Measurements from ENCODE around the gene UQCC2. TPM values are rescaled to one million over a fixed set of nuclear protein-coding genes. Genes with fewer than 3 reads are reported as not detected.

The UQCC2 gene
- total RNA-seq, 2 experiments from 2014 or later, result 64.9 to 85.3 TPM

DNA sequence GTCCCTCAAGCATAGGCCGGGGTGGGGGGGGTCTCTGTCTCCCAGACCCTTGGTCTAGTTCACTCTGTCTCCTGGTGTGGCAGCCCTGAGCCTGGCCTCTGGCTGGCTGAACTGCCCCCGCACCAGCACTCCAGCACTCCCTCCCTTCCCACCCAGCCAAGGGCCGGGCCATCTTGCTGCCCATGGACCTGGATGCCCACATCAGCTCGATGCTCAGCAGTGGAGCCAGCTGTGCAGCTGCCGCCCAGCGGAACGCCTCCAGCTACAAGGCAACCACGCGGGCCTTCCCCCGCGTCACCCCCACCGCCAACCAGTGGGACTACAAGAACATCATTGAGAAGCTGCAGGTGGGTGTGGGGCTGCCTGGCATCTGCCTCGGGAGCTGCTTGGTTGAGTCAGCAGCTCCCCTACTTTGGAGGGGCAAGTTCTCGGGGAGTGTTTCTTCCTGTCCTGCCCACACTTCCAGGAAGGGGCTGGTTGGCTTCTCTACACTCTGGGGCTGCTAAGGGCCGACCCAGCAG, 28.4 kb downstream of the UQCC2 start:
- Histone ChIP-seq H3K4me2 (ENCODE audit: low read length) (no peak overlapping the region), H3K36me3 (ENCODE audit: insufficient read depth, low read length) (peaks cover 97% of the 10 kb centered on the region), H3K4me3 (ENCODE audit: low read depth, low read length, poor library complexity, severe bottlenecking) (no peak overlapping the region), H2AFZ (ENCODE audit: low read length) (no peak overlapping the region), H3K79me2 (ENCODE audit: insufficient read depth, low read depth, low read length) (no peaks in the 10 kb centered on the region), H3K27ac (ENCODE audit: low read depth, low read length, poor library complexity, severe bottlenecking) (no peak overlapping the region), H3K9me3 (ENCODE audit: low read length) (no peaks in the 10 kb centered on the region), H3K9me2 (ENCODE audit: insufficient read depth, low read length) (no peaks in the 10 kb centered on the region), H4K20me1 (ENCODE audit: insufficient read depth, low read length) (no peaks in the 10 kb centered on the region), H3K4me1 (ENCODE audit: insufficient read depth, low read length, poor library complexity, severe bottlenecking) (no peaks in the 10 kb centered on the region)
- intact Hi-C loops (cut with micrococcal nuclease; ENCODE audit: unreplicated experiment), result no loop called here
- TF ChIP-seq, protein P1, sequence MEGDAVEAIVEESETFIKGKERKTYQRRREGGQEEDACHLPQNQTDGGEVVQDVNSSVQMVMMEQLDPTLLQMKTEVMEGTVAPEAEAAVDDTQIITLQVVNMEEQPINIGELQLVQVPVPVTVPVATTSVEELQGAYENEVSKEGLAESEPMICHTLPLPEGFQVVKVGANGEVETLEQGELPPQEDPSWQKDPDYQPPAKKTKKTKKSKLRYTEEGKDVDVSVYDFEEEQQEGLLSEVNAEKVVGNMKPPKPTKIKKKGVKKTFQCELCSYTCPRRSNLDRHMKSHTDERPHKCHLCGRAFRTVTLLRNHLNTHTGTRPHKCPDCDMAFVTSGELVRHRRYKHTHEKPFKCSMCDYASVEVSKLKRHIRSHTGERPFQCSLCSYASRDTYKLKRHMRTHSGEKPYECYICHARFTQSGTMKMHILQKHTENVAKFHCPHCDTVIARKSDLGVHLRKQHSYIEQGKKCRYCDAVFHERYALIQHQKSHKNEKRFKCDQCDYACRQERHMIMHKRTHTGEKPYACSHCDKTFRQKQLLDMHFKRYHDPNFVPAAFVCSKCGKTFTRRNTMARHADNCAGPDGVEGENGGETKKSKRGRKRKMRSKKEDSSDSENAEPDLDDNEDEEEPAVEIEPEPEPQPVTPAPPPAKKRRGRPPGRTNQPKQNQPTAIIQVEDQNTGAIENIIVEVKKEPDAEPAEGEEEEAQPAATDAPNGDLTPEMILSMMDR (conservative IDR thresholded peaks at IDR 0.05; ENCODE audit: low read length), result no peak
- TF ChIP-seq EZH2phosphoT487 (IDR thresholded peaks at IDR 0.05; ENCODE audit: borderline replicate concordance, low read depth, low read length), result no peak
- no peak for DNase-seq (ENCODE audit: low spot score)
- ChIA-PET POLR2A (interaction anchor here (0.6 to 0.7 kb wide), 2 partner anchors 46 to 128 kb away, joined by 4 to 6 read pairs; no protein-coding TSS in a partner anchor), CTCF (ENCODE audit: unreplicated experiment) (interaction anchor here (0.5 kb wide), 1 partner anchor 170 kb away, joined by 3 read pairs; no protein-coding TSS in a partner anchor)
- no TSS peak for BruUV-seq (replicated peaks)

DNA sequence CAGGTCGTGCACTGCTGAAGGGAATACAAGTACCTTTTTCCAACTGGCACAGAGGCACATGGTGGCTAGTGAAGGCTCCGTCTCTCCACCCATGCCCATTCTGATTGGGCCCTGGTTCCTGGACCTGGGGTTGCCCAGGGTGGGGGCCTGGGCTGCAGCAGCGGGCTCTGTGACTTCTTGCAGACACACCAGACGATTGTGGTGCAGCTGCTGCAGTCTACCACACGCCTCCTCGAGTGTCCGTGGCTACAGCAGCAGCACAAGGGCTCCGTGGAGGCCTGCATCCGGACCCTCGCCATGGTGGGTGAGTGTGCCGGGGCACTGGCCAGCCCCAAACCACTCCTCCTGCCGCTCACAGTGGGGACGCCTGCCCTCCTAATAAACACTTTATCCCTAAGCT, 29.2 kb downstream of the UQCC2 start:
- Histone ChIP-seq H3K36me3 (ENCODE audit: insufficient read depth, low read length) (peaks cover 97% of the 10 kb centered on the region), H2AFZ (ENCODE audit: low read length) (no peak overlapping the region), H3K4me2 (ENCODE audit: low read length) (no peak overlapping the region), H3K9me2 (ENCODE audit: insufficient read depth, low read length) (no peaks in the 10 kb centered on the region), H3K4me3 (ENCODE audit: low read depth, low read length, poor library complexity, severe bottlenecking) (no peak overlapping the region), H4K20me1 (ENCODE audit: insufficient read depth, low read length) (no peaks in the 10 kb centered on the region), H3K4me1 (ENCODE audit: insufficient read depth, low read length, poor library complexity, severe bottlenecking) (no peaks in the 10 kb centered on the region), H3K27ac (ENCODE audit: low read depth, low read length, poor library complexity, severe bottlenecking) (no peak overlapping the region), H3K79me2 (ENCODE audit: insufficient read depth, low read depth, low read length) (no peaks in the 10 kb centered on the region), H3K9me3 (ENCODE audit: low read length) (no peaks in the 10 kb centered on the region)
- no peak for DNase-seq (ENCODE audit: low spot score)
- intact Hi-C loops (cut with micrococcal nuclease; ENCODE audit: unreplicated experiment), result no loop called here
- BruUV-seq (replicated peaks), result no TSS peak
- ChIA-PET POLR2A (interaction anchor here (0.6 to 0.7 kb wide), 2 partner anchors 45 to 127 kb away, joined by 4 to 6 read pairs; no protein-coding TSS in a partner anchor), CTCF (ENCODE audit: unreplicated experiment) (no interaction called here)
- TF ChIP-seq, protein P1 (conservative IDR thresholded peaks at IDR 0.05; ENCODE audit: low read length), result no peak
- no peak for TF ChIP-seq EZH2phosphoT487 (IDR thresholded peaks at IDR 0.05; ENCODE audit: borderline replicate concordance, low read depth, low read length)

DNA sequence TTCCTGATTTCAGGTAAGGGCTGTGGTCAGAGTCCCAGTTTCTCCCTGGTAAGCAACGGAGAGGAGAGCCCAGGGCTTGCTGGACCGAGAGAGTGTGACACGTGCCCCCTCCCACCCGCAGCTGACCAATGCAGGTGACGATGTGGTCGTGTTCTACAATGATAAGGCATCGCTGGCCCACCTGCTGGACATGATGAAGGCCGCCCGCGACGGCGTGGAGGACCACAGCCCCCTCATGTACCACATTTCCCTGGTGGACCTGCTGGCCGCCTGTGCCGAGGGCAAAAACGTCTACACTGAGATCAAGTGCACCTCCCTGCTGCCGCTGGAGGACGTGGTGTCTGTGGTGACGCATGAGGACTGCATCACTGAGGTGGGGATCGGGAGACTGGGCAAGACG, 31.7 kb downstream of the UQCC2 start:
- intact Hi-C loops (cut with micrococcal nuclease; ENCODE audit: unreplicated experiment), result no loop called here
- TF ChIP-seq EZH2phosphoT487 (IDR thresholded peaks at IDR 0.05; ENCODE audit: borderline replicate concordance, low read depth, low read length), result no peak
- TF ChIP-seq, protein P1 (conservative IDR thresholded peaks at IDR 0.05; ENCODE audit: low read length), result no peak
- H3K4me1 ChIP-seq (ENCODE audit: insufficient read depth, low read length, poor library complexity, severe bottlenecking), result no peaks in the 10 kb centered on the region
- no peak overlapping the region for H3K27ac ChIP-seq (ENCODE audit: low read depth, low read length, poor library complexity, severe bottlenecking)
- POLR2A ChIA-PET, result no interaction called here
- no TSS peak for BruUV-seq (replicated peaks)
- H3K36me3 ChIP-seq (ENCODE audit: insufficient read depth, low read length), result peaks cover 97% of the 10 kb centered on the region
- no peak overlapping the region for H2AFZ ChIP-seq (ENCODE audit: low read length)
- H4K20me1 ChIP-seq (ENCODE audit: insufficient read depth, low read length), result no peaks in the 10 kb centered on the region
- H3K4me2 ChIP-seq (ENCODE audit: low read length), result no peak overlapping the region
- CTCF ChIA-PET (ENCODE audit: unreplicated experiment), result no interaction called here
- no peaks in the 10 kb centered on the region for H3K9me2 ChIP-seq (ENCODE audit: insufficient read depth, low read length)
- H3K79me2 ChIP-seq (ENCODE audit: insufficient read depth, low read depth, low read length), result no peaks in the 10 kb centered on the region
- no peak for DNase-seq (ENCODE audit: low spot score)
- no peak overlapping the region for H3K4me3 ChIP-seq (ENCODE audit: low read depth, low read length, poor library complexity, severe bottlenecking)
- no peaks in the 10 kb centered on the region for H3K9me3 ChIP-seq (ENCODE audit: low read length)
